WTC11 (cell line): ENCODE results near the gene PGGHG. TPM values are rescaled to one million over a fixed set of nuclear protein-coding genes. Genes with fewer than 3 reads are reported as not detected.

Experiments
- CREM ChIP-seq: sonication (generic); formaldehyde crosslinking; IDR thresholded peaks from 2 replicates; pipeline ENCODE4 v1.8.1; 2022; ENCODE audit warnings: mild to moderate bottlenecking, missing genetic modification reagents, moderate library complexity
- FOXJ3 ChIP-seq: sonication (generic); formaldehyde crosslinking; IDR thresholded peaks from 2 replicates; pipeline ENCODE4 v1.9.0; 2021; ENCODE audit warnings: missing genetic modification reagents, mild to moderate bottlenecking, borderline replicate concordance
- FOXP1 ChIP-seq: sonication (generic); formaldehyde crosslinking; IDR thresholded peaks from 2 replicates; pipeline ENCODE4 v1.8.0; 2022; ENCODE audit warnings: missing genetic modification reagents, mild to moderate bottlenecking, moderate library complexity, borderline replicate concordance
- IRF2 ChIP-seq: sonication (generic); formaldehyde crosslinking; IDR thresholded peaks from 2 replicates; pipeline ENCODE4 v1.8.0; 2022; ENCODE audit warnings: low read depth, missing genetic modification reagents, borderline replicate concordance
- MXD4 ChIP-seq: fragments of 250-450 bp; sonication (Bioruptor Pico); IDR thresholded peaks from 2 replicates; pipeline ENCODE4 v1.8.0; 2021; ENCODE audit warnings: mild to moderate bottlenecking, moderate library complexity, borderline replicate concordance
- NFATC4 ChIP-seq: fragments of 250-450 bp; sonication (Bioruptor Pico); IDR thresholded peaks from 2 replicates; pipeline ENCODE4 v1.9.0; 2021; ENCODE audit warnings: mild to moderate bottlenecking
- NFYB ChIP-seq: sonication (generic); formaldehyde crosslinking; conservative IDR thresholded peaks from 2 replicates; pipeline ENCODE4 v1.8.0; 2022; ENCODE audit warnings: low read depth, missing genetic modification reagents
- PRRX2 ChIP-seq: fragments of 250-450 bp; sonication (Bioruptor Pico); IDR thresholded peaks from 2 replicates; pipeline ENCODE4 v1.8.0; 2021; ENCODE audit warnings: mild to moderate bottlenecking
- RELA ChIP-seq: sonication (generic); formaldehyde crosslinking; IDR thresholded peaks from 2 replicates; pipeline ENCODE4 v1.8.1; 2022; ENCODE audit warnings: missing genetic modification reagents, mild to moderate bottlenecking, borderline replicate concordance
- SMAD4 ChIP-seq: sonication (generic); formaldehyde crosslinking; IDR thresholded peaks from 2 replicates; pipeline ENCODE4 v1.8.0; 2022; ENCODE audit warnings: mild to moderate bottlenecking, missing genetic modification reagents
- SOX15 ChIP-seq: fragments of 250-450 bp; sonication (Bioruptor Pico); IDR thresholded peaks from 2 replicates; pipeline ENCODE4 v1.9.0; 2021; ENCODE audit warnings: mild to moderate bottlenecking
- TCF7 ChIP-seq: sonication (generic); formaldehyde crosslinking; IDR thresholded peaks from 2 replicates; pipeline ENCODE4 v1.8.0; 2022; ENCODE audit warnings: mild to moderate bottlenecking, low read depth, missing genetic modification reagents, moderate library complexity
- TP53 ChIP-seq: sonication (generic); formaldehyde crosslinking; IDR thresholded peaks from 2 replicates; pipeline ENCODE4 v1.8.1; 2023; ENCODE audit warnings: mild to moderate bottlenecking, missing genetic modification reagents
- ZNF138 ChIP-seq: sonication (generic); formaldehyde crosslinking; conservative IDR thresholded peaks from 2 replicates; pipeline ENCODE4 v1.8.1; 2022; ENCODE audit warnings: mild to moderate bottlenecking, moderate library complexity, missing genetic modification reagents
- ZNF416 ChIP-seq: fragments of 250-450 bp; sonication (Bioruptor Pico); IDR thresholded peaks from 2 replicates; pipeline ENCODE4 v1.9.0; 2021; ENCODE audit warnings: mild to moderate bottlenecking, inconsistent platforms
- ZNF423 ChIP-seq: fragments of 250-450 bp; sonication (Bioruptor Pico); IDR thresholded peaks from 2 replicates; pipeline ENCODE4 v2.1.2; 2022; ENCODE audit warnings: mild to moderate bottlenecking, moderate library complexity
- total RNA-seq: library from RNA; stranded (reverse); gene quantifications from 3 replicates; pipeline ENCODE4 v1.2.3, GENCODE V29; 2021
- TF ChIP-seq, protein P1 (sequence below): sonication (generic); formaldehyde crosslinking; IDR thresholded peaks from 2 replicates; pipeline ENCODE4 v1.8.1; 2022; ENCODE audit warnings: mild to moderate bottlenecking, moderate library complexity, missing genetic modification reagents
- TF ChIP-seq, protein P2 (sequence below): sonication (generic); formaldehyde crosslinking; IDR thresholded peaks from 2 replicates; pipeline ENCODE4 v1.8.1; 2023; ENCODE audit warnings: mild to moderate bottlenecking, missing genetic modification reagents, moderate library complexity
- TF ChIP-seq, protein P3 (sequence below): sonication (generic); formaldehyde crosslinking; IDR thresholded peaks from 2 replicates; pipeline ENCODE4 v1.8.1; 2022; ENCODE audit warnings: low read depth, missing genetic modification reagents, borderline replicate concordance
- TF ChIP-seq, protein P4 (sequence below): sonication (generic); formaldehyde crosslinking; IDR thresholded peaks from 2 replicates; pipeline ENCODE4 v1.8.0; 2022; ENCODE audit warnings: mild to moderate bottlenecking, missing genetic modification reagents
- TF ChIP-seq, protein P5 (sequence below): fragments of 250-450 bp; sonication (Bioruptor Pico); conservative IDR thresholded peaks from 2 replicates; pipeline ENCODE4 v1.9.0; 2021; ENCODE audit warnings: mild to moderate bottlenecking
- TF ChIP-seq, protein P6 (sequence below): fragments of 250-450 bp; sonication (Bioruptor Pico); IDR thresholded peaks from 2 replicates; pipeline ENCODE4 v1.9.0; 2021; ENCODE audit warnings: mild to moderate bottlenecking, borderline replicate concordance

Gene PGGHG
- total RNA-seq, 1 experiment from 2014 or later = 74.9 TPM

DNA sequence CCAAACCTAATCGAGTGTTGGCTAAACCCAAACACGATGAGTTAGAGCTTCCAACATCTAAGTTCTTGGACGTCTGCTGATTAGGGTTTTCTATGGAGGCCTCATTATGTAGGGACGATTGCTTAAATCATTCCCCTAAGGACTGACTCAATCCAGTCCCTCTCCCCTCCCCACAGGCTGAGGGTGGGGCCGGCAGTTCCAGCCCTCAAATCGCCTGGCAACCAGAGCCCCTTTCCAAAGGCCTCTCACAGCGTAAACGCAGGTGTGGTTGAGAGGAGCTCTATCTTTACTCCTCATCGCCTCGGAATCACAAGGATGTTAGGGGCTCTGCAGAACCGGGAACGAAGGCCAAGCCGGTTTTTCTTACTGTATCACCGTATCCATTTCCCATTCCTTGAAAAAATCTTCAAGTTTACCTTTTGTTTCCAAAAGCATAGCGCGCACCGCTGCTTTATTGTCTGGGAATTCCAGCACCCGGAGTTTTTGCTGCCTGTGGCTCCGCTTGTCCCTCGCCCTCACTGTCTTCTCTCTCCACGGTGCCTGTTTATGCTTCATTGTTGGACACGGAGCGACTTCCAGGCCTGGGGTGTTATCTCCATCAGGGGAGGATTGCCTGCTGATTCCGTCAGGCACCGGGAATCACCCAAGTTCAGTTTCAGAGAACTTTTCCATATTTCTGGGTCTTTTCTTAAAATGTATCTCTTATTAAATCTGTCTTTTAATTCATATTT is 45.5 kb downstream of the PGGHG start (continued):
- no peak for TF ChIP-seq ZNF138 (CRISPR knock-in tag)
- TF ChIP-seq PRRX2 (CRISPR knock-in tag) = no peak
- TF ChIP-seq CREM (CRISPR knock-in tag) = no peak
- no peak for TF ChIP-seq TCF7
- no peak for TF ChIP-seq FOXP1 (CRISPR knock-in tag)
- TF ChIP-seq, protein P1, sequence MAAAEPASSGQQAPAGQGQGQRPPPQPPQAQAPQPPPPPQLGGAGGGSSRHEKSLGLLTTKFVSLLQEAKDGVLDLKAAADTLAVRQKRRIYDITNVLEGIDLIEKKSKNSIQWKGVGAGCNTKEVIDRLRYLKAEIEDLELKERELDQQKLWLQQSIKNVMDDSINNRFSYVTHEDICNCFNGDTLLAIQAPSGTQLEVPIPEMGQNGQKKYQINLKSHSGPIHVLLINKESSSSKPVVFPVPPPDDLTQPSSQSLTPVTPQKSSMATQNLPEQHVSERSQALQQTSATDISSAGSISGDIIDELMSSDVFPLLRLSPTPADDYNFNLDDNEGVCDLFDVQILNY (CRISPR knock-in tag) = no peak
- 0 out of 2 replicates have a peak, but pooled peaks have one; percentile 14 for TF ChIP-seq ZNF423 (CRISPR knock-in tag)
- TF ChIP-seq RELA (CRISPR knock-in tag) = no peak
- TF ChIP-seq, protein P2, sequence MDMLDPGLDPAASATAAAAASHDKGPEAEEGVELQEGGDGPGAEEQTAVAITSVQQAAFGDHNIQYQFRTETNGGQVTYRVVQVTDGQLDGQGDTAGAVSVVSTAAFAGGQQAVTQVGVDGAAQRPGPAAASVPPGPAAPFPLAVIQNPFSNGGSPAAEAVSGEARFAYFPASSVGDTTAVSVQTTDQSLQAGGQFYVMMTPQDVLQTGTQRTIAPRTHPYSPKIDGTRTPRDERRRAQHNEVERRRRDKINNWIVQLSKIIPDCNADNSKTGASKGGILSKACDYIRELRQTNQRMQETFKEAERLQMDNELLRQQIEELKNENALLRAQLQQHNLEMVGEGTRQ (CRISPR knock-in tag) = 0 out of 2 replicates have a peak, but pooled peaks have one; percentile 18
- no peak for TF ChIP-seq SMAD4 (CRISPR knock-in tag)
- no peak for TF ChIP-seq MXD4
- TF ChIP-seq FOXJ3 (CRISPR knock-in tag) = no peak
- TF ChIP-seq NFATC4 (CRISPR knock-in tag) = no peak
- TF ChIP-seq ZNF416 (CRISPR knock-in tag) = no peak
- TF ChIP-seq, protein P3, sequence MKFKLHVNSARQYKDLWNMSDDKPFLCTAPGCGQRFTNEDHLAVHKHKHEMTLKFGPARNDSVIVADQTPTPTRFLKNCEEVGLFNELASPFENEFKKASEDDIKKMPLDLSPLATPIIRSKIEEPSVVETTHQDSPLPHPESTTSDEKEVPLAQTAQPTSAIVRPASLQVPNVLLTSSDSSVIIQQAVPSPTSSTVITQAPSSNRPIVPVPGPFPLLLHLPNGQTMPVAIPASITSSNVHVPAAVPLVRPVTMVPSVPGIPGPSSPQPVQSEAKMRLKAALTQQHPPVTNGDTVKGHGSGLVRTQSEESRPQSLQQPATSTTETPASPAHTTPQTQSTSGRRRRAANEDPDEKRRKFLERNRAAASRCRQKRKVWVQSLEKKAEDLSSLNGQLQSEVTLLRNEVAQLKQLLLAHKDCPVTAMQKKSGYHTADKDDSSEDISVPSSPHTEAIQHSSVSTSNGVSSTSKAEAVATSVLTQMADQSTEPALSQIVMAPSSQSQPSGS (CRISPR knock-in tag) = no peak
- no peak for TF ChIP-seq IRF2
- no peak for TF ChIP-seq SOX15 (CRISPR knock-in tag)
- TF ChIP-seq, protein P4, sequence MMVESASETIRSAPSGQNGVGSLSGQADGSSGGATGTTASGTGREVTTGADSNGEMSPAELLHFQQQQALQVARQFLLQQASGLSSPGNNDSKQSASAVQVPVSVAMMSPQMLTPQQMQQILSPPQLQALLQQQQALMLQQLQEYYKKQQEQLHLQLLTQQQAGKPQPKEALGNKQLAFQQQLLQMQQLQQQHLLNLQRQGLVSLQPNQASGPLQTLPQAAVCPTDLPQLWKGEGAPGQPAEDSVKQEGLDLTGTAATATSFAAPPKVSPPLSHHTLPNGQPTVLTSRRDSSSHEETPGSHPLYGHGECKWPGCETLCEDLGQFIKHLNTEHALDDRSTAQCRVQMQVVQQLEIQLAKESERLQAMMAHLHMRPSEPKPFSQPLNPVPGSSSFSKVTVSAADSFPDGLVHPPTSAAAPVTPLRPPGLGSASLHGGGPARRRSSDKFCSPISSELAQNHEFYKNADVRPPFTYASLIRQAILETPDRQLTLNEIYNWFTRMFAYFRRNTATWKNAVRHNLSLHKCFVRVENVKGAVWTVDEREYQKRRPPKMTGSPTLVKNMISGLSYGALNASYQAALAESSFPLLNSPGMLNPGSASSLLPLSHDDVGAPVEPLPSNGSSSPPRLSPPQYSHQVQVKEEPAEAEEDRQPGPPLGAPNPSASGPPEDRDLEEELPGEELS (CRISPR knock-in tag) = no peak
- TF ChIP-seq TP53 = 0 out of 2 replicates have a peak, but pooled peaks have one; percentile 35
- TF ChIP-seq, protein P5, sequence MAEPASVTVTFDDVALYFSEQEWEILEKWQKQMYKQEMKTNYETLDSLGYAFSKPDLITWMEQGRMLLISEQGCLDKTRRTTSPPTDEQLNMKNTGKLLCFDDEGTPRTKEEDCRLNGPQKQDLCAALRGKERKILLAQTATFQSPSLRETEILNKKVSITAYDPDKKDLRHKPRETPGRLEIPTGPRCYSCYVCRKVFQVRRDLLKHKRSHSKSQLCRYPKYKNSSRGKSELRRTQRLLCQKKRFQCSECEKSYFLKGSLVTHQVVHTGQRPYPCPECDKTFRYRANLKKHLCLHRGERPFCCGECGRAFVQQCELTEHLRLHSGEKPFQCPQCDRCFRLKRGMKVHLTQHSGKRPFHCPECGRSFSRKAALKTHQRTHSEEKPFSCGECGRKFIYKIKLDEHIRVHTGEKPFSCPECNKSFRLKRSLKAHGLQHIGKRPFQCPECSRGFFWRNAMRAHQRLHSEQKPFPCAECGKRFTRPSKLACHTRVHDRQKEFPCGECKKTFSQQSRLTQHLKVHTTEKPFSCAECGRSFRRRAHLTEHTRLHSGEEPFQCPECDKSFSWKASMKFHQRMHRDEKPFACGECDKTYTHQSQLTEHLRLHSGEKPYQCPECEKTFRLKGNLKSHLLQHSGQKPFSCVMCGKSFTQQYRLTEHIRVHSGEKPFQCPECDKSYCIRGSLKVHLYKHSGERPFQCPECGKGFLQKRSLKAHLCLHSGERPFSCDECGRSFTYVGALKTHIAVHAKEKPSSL (CRISPR knock-in tag) = no peak
- TF ChIP-seq, protein P6, sequence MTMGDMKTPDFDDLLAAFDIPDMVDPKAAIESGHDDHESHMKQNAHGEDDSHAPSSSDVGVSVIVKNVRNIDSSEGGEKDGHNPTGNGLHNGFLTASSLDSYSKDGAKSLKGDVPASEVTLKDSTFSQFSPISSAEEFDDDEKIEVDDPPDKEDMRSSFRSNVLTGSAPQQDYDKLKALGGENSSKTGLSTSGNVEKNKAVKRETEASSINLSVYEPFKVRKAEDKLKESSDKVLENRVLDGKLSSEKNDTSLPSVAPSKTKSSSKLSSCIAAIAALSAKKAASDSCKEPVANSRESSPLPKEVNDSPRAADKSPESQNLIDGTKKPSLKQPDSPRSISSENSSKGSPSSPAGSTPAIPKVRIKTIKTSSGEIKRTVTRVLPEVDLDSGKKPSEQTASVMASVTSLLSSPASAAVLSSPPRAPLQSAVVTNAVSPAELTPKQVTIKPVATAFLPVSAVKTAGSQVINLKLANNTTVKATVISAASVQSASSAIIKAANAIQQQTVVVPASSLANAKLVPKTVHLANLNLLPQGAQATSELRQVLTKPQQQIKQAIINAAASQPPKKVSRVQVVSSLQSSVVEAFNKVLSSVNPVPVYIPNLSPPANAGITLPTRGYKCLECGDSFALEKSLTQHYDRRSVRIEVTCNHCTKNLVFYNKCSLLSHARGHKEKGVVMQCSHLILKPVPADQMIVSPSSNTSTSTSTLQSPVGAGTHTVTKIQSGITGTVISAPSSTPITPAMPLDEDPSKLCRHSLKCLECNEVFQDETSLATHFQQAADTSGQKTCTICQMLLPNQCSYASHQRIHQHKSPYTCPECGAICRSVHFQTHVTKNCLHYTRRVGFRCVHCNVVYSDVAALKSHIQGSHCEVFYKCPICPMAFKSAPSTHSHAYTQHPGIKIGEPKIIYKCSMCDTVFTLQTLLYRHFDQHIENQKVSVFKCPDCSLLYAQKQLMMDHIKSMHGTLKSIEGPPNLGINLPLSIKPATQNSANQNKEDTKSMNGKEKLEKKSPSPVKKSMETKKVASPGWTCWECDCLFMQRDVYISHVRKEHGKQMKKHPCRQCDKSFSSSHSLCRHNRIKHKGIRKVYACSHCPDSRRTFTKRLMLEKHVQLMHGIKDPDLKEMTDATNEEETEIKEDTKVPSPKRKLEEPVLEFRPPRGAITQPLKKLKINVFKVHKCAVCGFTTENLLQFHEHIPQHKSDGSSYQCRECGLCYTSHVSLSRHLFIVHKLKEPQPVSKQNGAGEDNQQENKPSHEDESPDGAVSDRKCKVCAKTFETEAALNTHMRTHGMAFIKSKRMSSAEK (CRISPR knock-in tag) = no peak
- TF ChIP-seq NFYB (CRISPR knock-in tag) = no peak
